Right lobe of liver (tissue), 6 donors: ENCODE data around the gene PCSK9. TPM values are rescaled to one million over a fixed set of nuclear protein-coding genes. Genes with fewer than 3 reads are reported as not detected.

Source experiments
- ATAC-seq, 4 donors: fragments of 200-7000 bp; cut with Tn5 transposase; one replicate each; pipeline ENCODE4 v1.9.1; 2020; ENCODE audit warnings: mild to moderate bottlenecking in 4 of 4, moderate library complexity in 4 of 4
- DNase-seq, 3 donors: peaks; one replicate each; pipeline ENCODE4 v3.0.0-alpha.2; 2020
- H3K27ac ChIP-seq, 3 donors: fragments of 200-600 bp; one replicate each; pipeline ENCODE4 v1.8.0; 2022
- H3K27me3 ChIP-seq, 2 donors: fragments of 200-600 bp; one replicate each; pipeline ENCODE4 v1.8.0; 2022
- H3K36me3 ChIP-seq, 4 donors: fragments of 200-600 bp; sonication (generic) in 1 of 4; one replicate each; pipeline versions ENCODE4 v1.5.1 to v1.8.0; 2017 to 2022; ENCODE audit warnings: control low read depth in 1 of 4
- H3K4me1 ChIP-seq, 4 donors: fragments of 200-600 bp; sonication (generic) in 1 of 4; one replicate each; pipeline versions ENCODE4 v1.5.1 to v1.8.0; 2017 to 2022; ENCODE audit warnings: control low read depth in 1 of 4
- H3K4me3 ChIP-seq, 3 donors: fragments of 200-600 bp; one replicate each; pipeline ENCODE4 v1.8.0; 2022
- H3K9me3 ChIP-seq, 4 donors: fragments of 200-600 bp; sonication (generic) in 1 of 4; one replicate each; pipeline versions ENCODE4 v1.5.1 to v1.8.0; 2017 to 2022; ENCODE audit warnings: control low read depth in 1 of 4
- CTCF ChIP-seq, 4 donors: fragments of 200-600 bp in 3 of 4; fragments of 450-650 bp in 1 of 4; IDR thresholded peaks; one replicate each; pipeline versions ENCODE4 v1.5.1 to v1.8.0; 2016 to 2022; ENCODE audit warnings: antibody characterized with exemption in 4 of 4, mild to moderate bottlenecking in 2 of 4
- POLR2A ChIP-seq: fragments of 450-650 bp; IDR thresholded peaks from one replicate; pipeline ENCODE4 v1.6.1; 2017; ENCODE audit warnings: antibody characterized with exemption, mild to moderate bottlenecking
- WGBS: methylation state at CpG from one replicate; pipeline ENCODE4 v1.1.6; 2018; ENCODE audit warnings: low coverage, low lambda C conversion rate; ENCODE audit not compliant: insufficient coverage; ENCODE audit errors: missing lambda C conversion rate; 5-methylcytosine and 5-hydroxymethylcytosine counted together
- intact Hi-C, 2 donors: fragments of 100-400 bp; cut with DNase I; formaldehyde crosslinking; loops; one replicate each; pipeline versions ENCODE4 v1.11.2 to v1.14.1; 2022
- total RNA-seq, 6 experiments: library from RNA; depleted of rRNA in 2 of 6; stranded (reverse); fragments of >200 nt in 2 of 6; fragmentation: NEBNext Ultra II Directional in 3 of 6; extraction: Animal tissue kit (Norgen Biotek cat#: 25700) in 3 of 6; gene quantifications; one replicate each; pipeline versions ENCODE4 v1.1.0 to v1.2.4, GENCODE V29; 2016 to 2023
- donor health status: DM: no; HTN: yes; CAD: no.
- donor health status: DM: no; HTN: no; CAD: no.
- donor health status: DM: no; HTN: no; CAD: no.
- donor health status: DM: no; HTN: yes; CAD: no.
- donor health status: DM: no; HTN: yes; CAD: no.

Gene PCSK9
- total RNA-seq, 6 experiments from 2014 or later: 16.4 to 41.4 (median 31.3) TPM

- peaks cover 0 to 57% (median 9%) of the 10 kb centered on the region in 4 donors for H3K4me1 ChIP-seq
- H3K9me3 ChIP-seq: no peaks in the 10 kb centered on the region
- TF ChIP-seq POLR2A: no peak
- TF ChIP-seq CTCF (IDR thresholded peaks at IDR 0.05): no peak
- peak overlapping the region in 1 of 3 donors; percentile 18 for H3K27ac ChIP-seq
- no peak overlapping the region for H3K4me3 ChIP-seq
- no peaks in the 10 kb centered on the region for H3K27me3 ChIP-seq
- ATAC-seq: no peak
- WGBS: 82% methylated on average over 4 of the region's 29 CpGs
- DNase-seq: peak in 1 of 3 donors; percentile 46
- intact Hi-C loops: no loop called here
- H3K36me3 ChIP-seq: peaks cover 0 to 66% (median 18%) of the 10 kb centered on the region in 4 donors
Measured at GRCh38 chr1:55062801-55063576, 23.6 kb downstream of the PCSK9 start.

- peak in 1 of 3 donors; percentile 70 for DNase-seq
- intact Hi-C loops: no loop called here
- H3K27me3 ChIP-seq: no peaks in the 10 kb centered on the region
- H3K27ac ChIP-seq: peak overlapping the region in 1 of 3 donors; percentile 18
- TF ChIP-seq POLR2A (no peak), CTCF (IDR thresholded peaks at IDR 0.05) (no peak)
- no CpG with 5 or more reads among the region's 9 CpGs for WGBS
- H3K9me3 ChIP-seq: no peaks in the 10 kb centered on the region
- no peak overlapping the region for H3K4me3 ChIP-seq
- peaks cover 0 to 61% (median 16%) of the 10 kb centered on the region in 4 donors for H3K36me3 ChIP-seq
- ATAC-seq: peak; percentile 7 to 39 (median 29)
- peaks cover 0 to 57% (median 9%) of the 10 kb centered on the region in 4 donors for H3K4me1 ChIP-seq
Measured at GRCh38 chr1:55063577-55063942, 24.2 kb downstream of the PCSK9 start.

GRCh38 chr1:55064071-55064581 lies 24.8 kb downstream of the PCSK9 start:
- peaks cover 0 to 56% (median 14%) of the 10 kb centered on the region in 4 donors for H3K36me3 ChIP-seq
- ATAC-seq (peak; percentile 4 to 14 (median 8)), DNase-seq (peak in 1 of 3 donors; percentile 62)
- no peak overlapping the region for H3K4me3 ChIP-seq
- no peaks in the 10 kb centered on the region for H3K9me3 ChIP-seq
- WGBS: 5% methylated on average over 4 of the region's 12 CpGs
- no peaks in the 10 kb centered on the region for H3K27me3 ChIP-seq
- no peak for TF ChIP-seq CTCF (IDR thresholded peaks at IDR 0.05)
- H3K4me1 ChIP-seq: peaks cover 0 to 60% (median 10%) of the 10 kb centered on the region in 4 donors
- intact Hi-C loops: no loop called here
- peak overlapping the region in 1 of 3 donors; percentile 41 for H3K27ac ChIP-seq

DNA sequence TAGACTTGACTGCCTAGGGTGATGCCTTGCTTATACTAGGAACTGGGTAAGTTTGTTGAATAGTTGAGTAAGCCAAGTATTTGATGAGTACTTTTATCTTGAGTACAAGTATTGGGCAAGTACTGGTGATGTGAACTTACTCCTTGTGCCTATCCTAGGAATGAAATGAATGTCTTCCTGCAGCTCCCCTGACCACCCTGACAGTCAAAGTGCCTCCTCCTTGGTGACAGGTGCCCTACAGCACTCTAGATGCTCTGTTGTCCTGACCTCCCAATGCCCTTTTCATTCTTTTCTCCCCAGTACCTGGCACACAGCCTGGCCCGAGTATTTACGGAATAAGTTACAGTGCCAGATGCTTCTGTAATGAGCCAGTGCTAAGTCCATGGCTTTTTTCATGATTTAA lies 25.5 kb downstream of the PCSK9 start:
- intact Hi-C loops: no loop called here
- Histone ChIP-seq H3K27me3 (no peaks in the 10 kb centered on the region), H3K4me3 (no peak overlapping the region), H3K9me3 (no peaks in the 10 kb centered on the region), H3K36me3 (peaks cover 0 to 48% (median 12%) of the 10 kb centered on the region in 4 donors), H3K27ac (peak overlapping the region in 1 of 3 donors; percentile 77), H3K4me1 (peaks cover 0 to 62% (median 9%) of the 10 kb centered on the region in 4 donors)
- ATAC-seq: peak; percentile 66 to 71 (median 70)
- 7% methylated on average over 2 of the region's 2 CpGs for whole genome bisulfite sequencing
- TF ChIP-seq POLR2A (no peak), CTCF (IDR thresholded peaks at IDR 0.05) (no peak)
- peak in 2 of 3 donors; percentile 68 to 90 for DNase-seq
